A673 (cell line): Measurements from ENCODE around the gene MORC4.

Source experiments
- EZH2 ChIP-seq: fragments of 200-600 bp; sonication (generic); IDR thresholded peaks from 2 replicates; pipeline ENCODE4 v1.6.1; 2017; ENCODE audit warnings: borderline replicate concordance, low read depth, mild to moderate bottlenecking, mixed read lengths, antibody characterized with exemption, low read length; ENCODE audit not compliant: poor library complexity, severe bottlenecking
- TF ChIP-seq, protein P1 (sequence below): fragments of 300-800, 200-600 bp; sonication (generic); conservative IDR thresholded peaks from 2 replicates; pipeline ENCODE4 v1.5.1; 2017; ENCODE audit warnings: low read depth, mild to moderate bottlenecking, antibody characterized with exemption, low read length, moderate library complexity, mixed read lengths

DNA sequence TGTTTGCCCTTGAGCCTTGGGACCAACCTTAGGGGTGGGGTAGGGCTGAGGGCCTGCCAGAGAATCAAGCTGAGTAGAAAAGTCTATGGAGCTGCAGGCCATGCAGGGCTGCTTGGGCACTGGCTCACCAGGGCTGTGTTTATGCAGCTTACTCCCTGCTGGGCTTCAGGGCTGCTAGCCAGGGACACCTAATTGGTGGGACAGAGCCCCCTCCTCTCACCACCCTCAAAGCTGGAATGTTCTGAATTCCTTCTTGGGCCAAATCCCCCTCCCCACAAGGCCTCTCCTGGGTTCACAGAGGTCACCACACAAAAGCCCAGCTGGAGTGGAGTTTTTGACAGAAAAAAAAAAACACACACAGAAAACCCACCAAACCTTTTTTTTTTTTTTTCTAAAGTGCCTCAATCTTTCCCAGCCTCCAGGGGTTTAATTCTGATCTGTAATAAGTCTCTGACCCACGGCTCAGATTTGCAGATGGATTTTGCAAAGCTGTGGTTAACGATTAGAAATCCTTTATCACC, 80.0 kb downstream of the MORC4 start, which contains the start of gene CLDN2:
- TF ChIP-seq, protein P1, sequence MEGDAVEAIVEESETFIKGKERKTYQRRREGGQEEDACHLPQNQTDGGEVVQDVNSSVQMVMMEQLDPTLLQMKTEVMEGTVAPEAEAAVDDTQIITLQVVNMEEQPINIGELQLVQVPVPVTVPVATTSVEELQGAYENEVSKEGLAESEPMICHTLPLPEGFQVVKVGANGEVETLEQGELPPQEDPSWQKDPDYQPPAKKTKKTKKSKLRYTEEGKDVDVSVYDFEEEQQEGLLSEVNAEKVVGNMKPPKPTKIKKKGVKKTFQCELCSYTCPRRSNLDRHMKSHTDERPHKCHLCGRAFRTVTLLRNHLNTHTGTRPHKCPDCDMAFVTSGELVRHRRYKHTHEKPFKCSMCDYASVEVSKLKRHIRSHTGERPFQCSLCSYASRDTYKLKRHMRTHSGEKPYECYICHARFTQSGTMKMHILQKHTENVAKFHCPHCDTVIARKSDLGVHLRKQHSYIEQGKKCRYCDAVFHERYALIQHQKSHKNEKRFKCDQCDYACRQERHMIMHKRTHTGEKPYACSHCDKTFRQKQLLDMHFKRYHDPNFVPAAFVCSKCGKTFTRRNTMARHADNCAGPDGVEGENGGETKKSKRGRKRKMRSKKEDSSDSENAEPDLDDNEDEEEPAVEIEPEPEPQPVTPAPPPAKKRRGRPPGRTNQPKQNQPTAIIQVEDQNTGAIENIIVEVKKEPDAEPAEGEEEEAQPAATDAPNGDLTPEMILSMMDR, result no peak
- TF ChIP-seq EZH2, result no peak
